Measurements from ENCODE around the gene TAF11L3. TPM values are rescaled to one million over a fixed set of nuclear protein-coding genes. Genes with fewer than 3 reads are reported as not detected.
"Not testable (repeated sequence)": the region's sequence is repeated elsewhere in the genome, so short reads cannot be mapped to it uniquely, and the experiment has no call there.

TAF11L3 gene
- total RNA-seq, 1 donor from 2014 or later = not detected

GRCh38 chr5:17482790-17483189 lies 35.4 kb upstream of the TAF11L3 start:
- TF ChIP-seq CTCF (IDR thresholded peaks at IDR 0.05; ENCODE audit: unreplicated experiment) = no peak
- Mint-ChIP-seq H3K36me3 (ENCODE audit: low read depth, unreplicated experiment) (no peaks in the 10 kb centered on the region), H3K27me3 (ENCODE audit: unreplicated experiment) (peaks cover 8% of the 10 kb centered on the region), H3K4me1 (ENCODE audit: unreplicated experiment) (peaks cover 2% of the 10 kb centered on the region), H3K9me3 (ENCODE audit: unreplicated experiment) (no peaks in the 10 kb centered on the region), H3K4me3 (ENCODE audit: unreplicated experiment) (no peak overlapping the region), H3K27ac (ENCODE audit: unreplicated experiment) (no peak overlapping the region)
- no peak for DNase-seq (ENCODE audit: low spot score)

- H3K36me3 Mint-ChIP-seq (ENCODE audit: low read depth, unreplicated experiment); H3K27ac Mint-ChIP-seq (ENCODE audit: unreplicated experiment); H3K4me1 Mint-ChIP-seq (ENCODE audit: unreplicated experiment); H3K4me3 Mint-ChIP-seq (ENCODE audit: unreplicated experiment); DNase-seq (ENCODE audit: low spot score); H3K27me3 Mint-ChIP-seq (ENCODE audit: unreplicated experiment); H3K9me3 Mint-ChIP-seq (ENCODE audit: unreplicated experiment): not testable (repeated sequence)
These were observed 31.5 kb upstream of the TAF11L3 start for GRCh38 chr5:17486464-17487173.

GRCh38 chr5:17487174-17487512 lies 31.0 kb upstream of the TAF11L3 start:
- H3K4me3 Mint-ChIP-seq (ENCODE audit: unreplicated experiment) = no peak overlapping the region
- no peaks in the 10 kb centered on the region for H3K4me1 Mint-ChIP-seq (ENCODE audit: unreplicated experiment)
- no peak for TF ChIP-seq CTCF (IDR thresholded peaks at IDR 0.05; ENCODE audit: unreplicated experiment)
- no peak for DNase-seq (ENCODE audit: low spot score)
- no peaks in the 10 kb centered on the region for H3K36me3 Mint-ChIP-seq (ENCODE audit: low read depth, unreplicated experiment)
- peaks cover 2% of the 10 kb centered on the region for H3K27me3 Mint-ChIP-seq (ENCODE audit: unreplicated experiment)
- no peak overlapping the region for H3K27ac Mint-ChIP-seq (ENCODE audit: unreplicated experiment)
- H3K9me3 Mint-ChIP-seq (ENCODE audit: unreplicated experiment) = no peaks in the 10 kb centered on the region

GRCh38 chr5:17491257-17491656 lies 26.9 kb upstream of the TAF11L3 start:
- not testable (repeated sequence) for H3K27me3 Mint-ChIP-seq (ENCODE audit: unreplicated experiment); H3K36me3 Mint-ChIP-seq (ENCODE audit: low read depth, unreplicated experiment); H3K4me3 Mint-ChIP-seq (ENCODE audit: unreplicated experiment); DNase-seq (ENCODE audit: low spot score); H3K9me3 Mint-ChIP-seq (ENCODE audit: unreplicated experiment); H3K4me1 Mint-ChIP-seq (ENCODE audit: unreplicated experiment)
- H3K27ac Mint-ChIP-seq (ENCODE audit: unreplicated experiment) = peak overlapping the region; percentile 20

GRCh38 chr5:17492770-17493169 lies 25.4 kb upstream of the TAF11L3 start:
- DNase-seq (ENCODE audit: low spot score) = no peak
- Mint-ChIP-seq H3K27ac (ENCODE audit: unreplicated experiment) (no peak overlapping the region), H3K36me3 (ENCODE audit: low read depth, unreplicated experiment) (no peaks in the 10 kb centered on the region), H3K9me3 (ENCODE audit: unreplicated experiment) (no peaks in the 10 kb centered on the region), H3K27me3 (ENCODE audit: unreplicated experiment) (peaks cover 6% of the 10 kb centered on the region), H3K4me1 (ENCODE audit: unreplicated experiment) (no peaks in the 10 kb centered on the region), H3K4me3 (ENCODE audit: unreplicated experiment) (no peak overlapping the region)
- no peak for TF ChIP-seq CTCF (IDR thresholded peaks at IDR 0.05; ENCODE audit: unreplicated experiment)

- DNase-seq (ENCODE audit: low spot score) = no peak
- Mint-ChIP-seq H3K36me3 (ENCODE audit: low read depth, unreplicated experiment) (no peaks in the 10 kb centered on the region), H3K4me3 (ENCODE audit: unreplicated experiment) (no peak overlapping the region), H3K4me1 (ENCODE audit: unreplicated experiment) (no peaks in the 10 kb centered on the region), H3K27ac (ENCODE audit: unreplicated experiment) (no peak overlapping the region), H3K27me3 (ENCODE audit: unreplicated experiment) (peaks cover 3% of the 10 kb centered on the region), H3K9me3 (ENCODE audit: unreplicated experiment) (no peaks in the 10 kb centered on the region)
- no peak for TF ChIP-seq CTCF (IDR thresholded peaks at IDR 0.05; ENCODE audit: unreplicated experiment)
These were observed 20.7 kb upstream of the TAF11L3 start for GRCh38 chr5:17497446-17497845.

- H3K9me3 Mint-ChIP-seq (ENCODE audit: unreplicated experiment); DNase-seq (ENCODE audit: low spot score); H3K4me3 Mint-ChIP-seq (ENCODE audit: unreplicated experiment); H3K4me1 Mint-ChIP-seq (ENCODE audit: unreplicated experiment); H3K27ac Mint-ChIP-seq (ENCODE audit: unreplicated experiment); H3K27me3 Mint-ChIP-seq (ENCODE audit: unreplicated experiment); H3K36me3 Mint-ChIP-seq (ENCODE audit: low read depth, unreplicated experiment): not testable (repeated sequence)
These were observed 20.2 kb upstream of the TAF11L3 start, which contains the start of gene TAF11L2 for GRCh38 chr5:17497931-17498330. TSS of gene TAF11L2 (plus strand) at chr5:17498231.
